NCI-H2171 (cell line): ENCODE results near the gene SETX.
A peak's percentile ranks its signal among the peaks of the same experiment; 100 is the strongest.
"Not testable (repeated sequence)": the region's sequence is repeated elsewhere in the genome, so short reads cannot be mapped to it uniquely, and the experiment has no call there.

Source experiments
- DNase-seq: peaks from one replicate; lab custom pipeline; 2025; lab: John Stamatoyannopoulos, UW

The SETX gene

GRCh38 chr9:132283165-132283564, 71.6 kb downstream of the SETX start:
- no peak for DNase-seq

- DNase-seq, result no peak
Measured at GRCh38 chr9:132274861-132275260, 79.9 kb downstream of the SETX start.

- DNase-seq, result not testable (repeated sequence)
Measured at GRCh38 chr9:132269704-132270516, 84.9 kb downstream of the SETX start.

GRCh38 chr9:132268725-132269352, 85.9 kb downstream of the SETX start:
- DNase-seq, result peak; percentile 72

- no peak for DNase-seq
Measured at GRCh38 chr9:132267660-132268059, 87.1 kb downstream of the SETX start.

GRCh38 chr9:132266017-132266416, 88.8 kb downstream of the SETX start:
- DNase-seq, result no peak

- no peak for DNase-seq
Measured at GRCh38 chr9:132260846-132261245, 93.9 kb downstream of the SETX start.

- DNase-seq, result no peak
Measured at GRCh38 chr9:132250324-132251262, 104.2 kb downstream of the SETX start.

- DNase-seq, result no peak
Measured at GRCh38 chr9:132249690-132250089, 105.1 kb downstream of the SETX start.

- peak; percentile 53 for DNase-seq
Measured at GRCh38 chr9:132249123-132249522, 105.7 kb downstream of the SETX start.

- no peak for DNase-seq
Measured at GRCh38 chr9:132247942-132248341, 106.8 kb downstream of the SETX start.

- DNase-seq, result no peak
Measured at GRCh38 chr9:132245465-132245864, 109.3 kb downstream of the SETX start.

- no peak for DNase-seq
Measured at GRCh38 chr9:132244582-132245455, 110.0 kb downstream of the SETX start.

- no peak for DNase-seq
Measured at GRCh38 chr9:132243156-132244074, 111.4 kb downstream of the SETX start.

- no peak for DNase-seq
Measured at GRCh38 chr9:132242621-132243155, 112.1 kb downstream of the SETX start.

- DNase-seq, result peak; percentile 47
Measured at GRCh38 chr9:132241840-132242620, 112.8 kb downstream of the SETX start.

- no peak for DNase-seq
Measured at GRCh38 chr9:132241483-132241839, 113.3 kb downstream of the SETX start.

- DNase-seq, result peak; percentile 93
Measured at GRCh38 chr9:132240841-132241482, 113.8 kb downstream of the SETX start.
